WTC11 (cell line): Measurements from ENCODE around the gene ORM2.

Experiments used
- CTCF ChIP-seq: fragments of 200-600 bp; IDR thresholded peaks from 2 replicates; pipeline ENCODE4 v1.8.0; 2022; ENCODE audit warnings: antibody characterized with exemption
- JUN ChIP-seq: sonication (generic); formaldehyde crosslinking; IDR thresholded peaks from 2 replicates; pipeline ENCODE4 v1.8.0; 2023; ENCODE audit warnings: mild to moderate bottlenecking, missing genetic modification reagents
- NFYB ChIP-seq: sonication (generic); formaldehyde crosslinking; conservative IDR thresholded peaks from 2 replicates; pipeline ENCODE4 v1.8.0; 2022; ENCODE audit warnings: low read depth, missing genetic modification reagents

GRCh38 chr9:114307899-114308267 is 21.8 kb upstream of the ORM2 start:
- TF ChIP-seq NFYB = no peak
- no peak for TF ChIP-seq CTCF
- TF ChIP-seq JUN (CRISPR knock-in tag) = no peak
